GF-D8 (cell line): Measurements from ENCODE around the gene TIRAP.

Source experiments
- DNase-seq: peaks from one replicate; lab custom pipeline; 2025; lab: John Stamatoyannopoulos, UW

The TIRAP gene

DNA sequence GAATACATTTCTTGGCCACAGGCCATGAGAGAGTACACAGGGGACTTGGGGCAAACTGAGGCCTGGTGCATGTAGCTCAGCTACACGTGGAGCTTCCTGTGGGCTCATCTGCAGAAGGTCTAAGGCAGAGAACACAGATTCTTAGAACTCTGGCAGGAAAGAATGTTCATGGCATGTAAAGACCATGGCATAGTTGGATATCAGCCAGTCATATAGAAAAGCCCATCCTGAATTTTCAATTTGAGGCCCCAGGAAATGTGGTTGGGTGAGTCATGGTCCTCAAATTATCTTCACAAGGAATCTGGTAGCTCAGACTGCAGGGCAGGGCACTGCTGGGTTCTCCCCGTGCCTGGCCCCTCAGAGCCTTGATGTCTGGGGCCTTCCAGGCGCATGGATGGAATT is 58.9 kb downstream of the TIRAP start:
- peak; percentile 93 for DNase-seq

DNA sequence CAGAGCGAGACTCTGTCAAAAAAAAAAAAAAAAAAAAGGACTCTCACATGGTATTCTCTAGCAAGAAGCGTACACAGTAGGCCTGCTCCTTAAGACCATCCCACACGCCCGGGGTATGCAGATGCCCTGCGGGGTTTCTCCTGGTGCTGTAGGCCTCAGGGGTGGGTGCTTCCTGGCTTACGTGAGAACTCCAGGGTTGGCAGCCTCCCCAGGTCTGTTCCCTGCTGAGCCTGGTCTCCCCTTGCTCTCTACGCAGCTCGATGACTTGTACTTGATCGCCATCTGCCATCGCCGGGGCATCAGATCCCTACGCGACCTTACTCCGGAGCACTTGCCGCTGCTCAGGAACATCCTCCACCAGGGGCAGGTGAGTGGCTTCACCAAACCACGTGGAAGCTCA is 60.2 kb downstream of the TIRAP start:
- no peak for DNase-seq
